Osteoblast (primary cell): ENCODE measurements around the gene WDR37. TPM values are rescaled to one million over a fixed set of nuclear protein-coding genes. Genes with fewer than 3 reads are reported as not detected.

Experiments used
- DNase-seq: peaks from one replicate; pipeline ENCODE4 v3.0.0; 2011; ENCODE audit warnings: low spot score, mixed read lengths; ENCODE audit not compliant: insufficient read length; ENCODE audit errors: missing footprints
- H2AFZ ChIP-seq: 2 replicates; pipeline ENCODE4 v1.6.0; 2011; ENCODE audit warnings: mild to moderate bottlenecking, low read length
- H3K27ac ChIP-seq: 2 replicates; pipeline ENCODE4 v1.5.1; 2011; ENCODE audit warnings: mild to moderate bottlenecking, low read depth, low read length, moderate library complexity
- H3K27me3 ChIP-seq: 2 replicates; pipeline ENCODE4 v1.6.0; 2012; ENCODE audit warnings: mild to moderate bottlenecking, control low read depth, inconsistent platforms, low read length, moderate library complexity; ENCODE audit not compliant: insufficient read depth
- H3K36me3 ChIP-seq: 2 replicates; pipeline ENCODE4 v1.5.1; 2011; ENCODE audit warnings: mild to moderate bottlenecking, low read length, control low read depth, moderate library complexity; ENCODE audit not compliant: insufficient read depth
- H3K4me1 ChIP-seq: 2 replicates; pipeline ENCODE4 v1.5.1; 2011; ENCODE audit warnings: mild to moderate bottlenecking, low read length, control low read depth, moderate library complexity; ENCODE audit not compliant: insufficient read depth
- H3K4me2 ChIP-seq: 2 replicates; pipeline ENCODE4 v1.6.0; 2011; ENCODE audit warnings: mild to moderate bottlenecking, low read length; ENCODE audit not compliant: insufficient read depth
- H3K4me3 ChIP-seq: fragments of 200-600 bp; sonication (generic); 3 replicates; pipeline ENCODE4 v1.5.1; 2012; ENCODE audit warnings: mild to moderate bottlenecking, low read length, inconsistent platforms; ENCODE audit not compliant: insufficient read depth
- H3K79me2 ChIP-seq: 2 replicates; pipeline ENCODE4 v1.6.0; 2012; ENCODE audit warnings: mild to moderate bottlenecking, low read length, control low read depth, inconsistent platforms; ENCODE audit not compliant: insufficient read depth
- H3K9me3 ChIP-seq: 2 replicates; pipeline ENCODE4 v1.5.1; 2011; ENCODE audit warnings: low read depth, low read length, control low read depth
- H4K20me1 ChIP-seq: 2 replicates; pipeline ENCODE4 v1.6.0; 2012; ENCODE audit warnings: mild to moderate bottlenecking, low read length, control low read depth; ENCODE audit not compliant: insufficient read depth
- CTCF ChIP-seq: IDR thresholded peaks from 2 replicates; pipeline ENCODE4 v1.5.1; 2011; ENCODE audit warnings: mild to moderate bottlenecking, low read depth, low read length, moderate library complexity; ENCODE audit errors: extremely low read depth
- total RNA-seq: library from RNA; depleted of rRNA; stranded (reverse); fragments of >200 nt; gene quantifications from 2 replicates; pipeline ENCODE4 v1.2.3, GENCODE V29; 2012

WDR37 gene
- total RNA-seq, 1 donor: 18.8 TPM

- H3K9me3 ChIP-seq: no peaks in the 10 kb centered on the region
- H3K27ac ChIP-seq: no peak overlapping the region
- H2AFZ ChIP-seq: no peak overlapping the region
- TF ChIP-seq CTCF: no peak
- DNase-seq: no peak
- peaks cover 84% of the 10 kb centered on the region for H3K36me3 ChIP-seq
- H3K4me1 ChIP-seq: no peaks in the 10 kb centered on the region
- H3K27me3 ChIP-seq: no peaks in the 10 kb centered on the region
- H3K4me3 ChIP-seq: no peak overlapping the region
- H3K79me2 ChIP-seq: peaks cover 12% of the 10 kb centered on the region
- H3K4me2 ChIP-seq: no peak overlapping the region
- peaks cover 11% of the 10 kb centered on the region for H4K20me1 ChIP-seq
Measured at GRCh38 chr10:1010703-1011102, 45.5 kb upstream of the WDR37 start.

GRCh38 chr10:1011696-1012095 is 44.5 kb upstream of the WDR37 start:
- Histone ChIP-seq H3K9me3 (no peaks in the 10 kb centered on the region), H3K4me3 (no peak overlapping the region), H3K27ac (no peak overlapping the region), H3K79me2 (peaks cover 12% of the 10 kb centered on the region), H2AFZ (no peak overlapping the region), H3K27me3 (no peaks in the 10 kb centered on the region), H4K20me1 (peaks cover 11% of the 10 kb centered on the region), H3K4me1 (no peaks in the 10 kb centered on the region), H3K36me3 (peaks cover 84% of the 10 kb centered on the region), H3K4me2 (no peak overlapping the region)
- no peak for TF ChIP-seq CTCF
- DNase-seq: no peak

- DNase-seq: no peak
- Histone ChIP-seq H3K79me2 (peaks cover 2% of the 10 kb centered on the region), H3K9me3 (no peaks in the 10 kb centered on the region), H3K4me3 (no peak overlapping the region), H3K4me1 (no peaks in the 10 kb centered on the region), H3K27me3 (no peaks in the 10 kb centered on the region), H3K27ac (no peak overlapping the region), H3K4me2 (no peak overlapping the region), H2AFZ (no peak overlapping the region), H4K20me1 (peaks cover 6% of the 10 kb centered on the region), H3K36me3 (peaks cover 76% of the 10 kb centered on the region)
- no peak for TF ChIP-seq CTCF
Measured at GRCh38 chr10:1015688-1016087, 40.5 kb upstream of the WDR37 start.

GRCh38 chr10:1019362-1019761 is 36.8 kb upstream of the WDR37 start:
- H3K36me3 ChIP-seq: peaks cover 52% of the 10 kb centered on the region
- no peak overlapping the region for H2AFZ ChIP-seq
- H3K4me2 ChIP-seq: no peak overlapping the region
- no peaks in the 10 kb centered on the region for H3K27me3 ChIP-seq
- no peaks in the 10 kb centered on the region for H3K4me1 ChIP-seq
- H3K27ac ChIP-seq: no peak overlapping the region
- DNase-seq: no peak
- no peak overlapping the region for H3K4me3 ChIP-seq
- H3K79me2 ChIP-seq: no peaks in the 10 kb centered on the region
- TF ChIP-seq CTCF: no peak
- peaks cover 4% of the 10 kb centered on the region for H4K20me1 ChIP-seq
- no peaks in the 10 kb centered on the region for H3K9me3 ChIP-seq
